ENCODE measurements around the gene CCDC54.
A peak's percentile ranks its signal among the peaks of the same experiment; 100 is the strongest.

CCDC54 gene

GRCh38 chr3:107394502-107394901 lies 17.3 kb downstream of the CCDC54 start:
- DNase-seq = no peak

GRCh38 chr3:107395066-107395465 lies 17.8 kb downstream of the CCDC54 start:
- DNase-seq = no peak

GRCh38 chr3:107401301-107401700 lies 24.1 kb downstream of the CCDC54 start:
- DNase-seq = no peak

- DNase-seq = no peak
Measured at GRCh38 chr3:107402214-107402613, 25.0 kb downstream of the CCDC54 start.

GRCh38 chr3:107404727-107405469 lies 27.7 kb downstream of the CCDC54 start:
- DNase-seq = no peak

- DNase-seq = no peak
Measured at GRCh38 chr3:107407355-107407754, 30.1 kb downstream of the CCDC54 start.

- DNase-seq = no peak
Measured at GRCh38 chr3:107408513-107408912, 31.3 kb downstream of the CCDC54 start.

- DNase-seq = no peak
Measured at GRCh38 chr3:107409365-107409764, 32.1 kb downstream of the CCDC54 start.

- no peak for DNase-seq
Measured at GRCh38 chr3:107410606-107411005, 33.4 kb downstream of the CCDC54 start.

- no peak for DNase-seq
Measured at GRCh38 chr3:107411056-107411455, 33.8 kb downstream of the CCDC54 start.

- DNase-seq = no peak
Measured at GRCh38 chr3:107411779-107412178, 34.5 kb downstream of the CCDC54 start.

GRCh38 chr3:107412376-107412775 lies 35.1 kb downstream of the CCDC54 start:
- no peak for DNase-seq

DNA sequence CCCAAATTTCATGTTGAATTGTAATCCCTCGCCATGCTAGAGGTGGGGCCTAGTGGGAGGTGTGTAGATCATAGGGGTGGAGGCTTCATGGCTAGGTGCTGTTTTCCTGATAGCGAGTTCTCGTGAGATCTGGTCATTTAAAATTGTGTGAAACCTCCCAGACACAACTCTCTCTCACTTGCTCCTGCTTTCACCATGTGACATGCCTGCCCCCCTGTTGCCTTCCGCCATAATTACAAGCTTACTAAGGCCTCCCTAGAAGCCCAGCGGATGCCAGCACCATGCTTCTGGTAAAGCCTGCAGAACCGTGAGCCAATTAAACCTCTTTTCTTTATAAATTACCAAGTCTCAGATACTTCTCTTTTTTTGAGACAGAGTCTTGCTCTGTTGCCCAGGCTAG lies 36.0 kb downstream of the CCDC54 start:
- no peak for DNase-seq

DNA sequence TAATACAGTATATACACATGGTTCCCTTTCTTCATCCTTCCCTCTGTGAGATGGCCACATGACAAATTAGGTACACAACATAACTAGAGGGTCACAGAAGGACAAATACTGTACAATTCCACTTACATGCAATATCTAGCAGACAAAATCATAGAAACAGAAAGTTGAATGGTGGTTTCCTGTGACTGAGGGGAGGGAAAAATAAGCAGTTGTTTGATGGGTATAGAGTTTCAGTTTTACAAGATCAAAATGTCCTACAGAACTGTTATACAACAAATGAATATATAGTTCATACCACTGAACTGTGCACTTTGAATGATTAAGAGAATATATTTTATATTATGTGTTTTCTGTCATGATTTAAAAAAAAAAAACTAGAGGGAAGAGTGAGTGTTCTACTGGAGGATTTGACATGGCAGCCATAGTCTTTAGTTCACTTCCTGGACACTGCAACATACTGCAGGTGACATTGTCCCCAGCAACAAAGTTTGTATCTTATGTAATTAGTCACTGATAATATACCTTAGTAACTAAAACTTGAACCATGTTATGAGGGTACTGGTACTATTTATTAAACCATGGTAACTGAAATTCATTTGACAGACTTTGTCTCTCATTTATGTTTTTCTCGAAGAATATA lies 37.2 kb downstream of the CCDC54 start:
- no peak for DNase-seq

DNA sequence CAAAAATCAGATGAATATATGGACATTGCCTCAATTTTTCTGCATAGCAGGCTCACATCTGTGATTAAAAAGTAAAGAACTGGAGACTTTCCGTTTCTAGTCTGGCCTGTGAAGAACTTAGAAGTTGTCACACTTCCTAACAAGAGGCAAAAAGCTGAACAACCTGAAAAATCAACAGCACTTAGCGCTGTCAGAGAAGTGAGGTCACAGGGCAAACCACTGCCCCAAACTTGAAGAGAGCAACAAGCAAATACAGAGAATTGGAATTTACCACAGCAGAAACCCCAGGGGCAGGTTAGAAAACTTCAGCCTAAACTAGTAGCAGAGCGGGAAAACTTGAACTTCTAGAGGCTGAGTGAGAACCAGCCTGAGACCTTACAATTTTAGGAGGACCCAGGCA lies 38.9 kb downstream of the CCDC54 start:
- no peak for DNase-seq

- DNase-seq = no peak
Measured at GRCh38 chr3:107416886-107417285, 39.6 kb downstream of the CCDC54 start.

GRCh38 chr3:107421170-107421792 lies 44.0 kb downstream of the CCDC54 start:
- DNase-seq = peak in 2 of 14 donors; percentile 25 to 35

GRCh38 chr3:107421881-107422280 lies 44.6 kb downstream of the CCDC54 start:
- no peak for DNase-seq

- DNase-seq = no peak
Measured at GRCh38 chr3:107425033-107425432, 47.8 kb downstream of the CCDC54 start.

GRCh38 chr3:107426223-107426622 lies 49.0 kb downstream of the CCDC54 start:
- DNase-seq = no peak

Data from C1 segment of cervical spinal cord (tissue), 14 donors.